H1 (cell line): Measurements from ENCODE around the gene ARHGDIB. TPM values are rescaled to one million over a fixed set of nuclear protein-coding genes. Genes with fewer than 3 reads are reported as not detected.

Experiments
- KDM1A ChIP-seq: fragments of 200-600, 300-600 bp; sonication (generic); IDR thresholded peaks from 2 replicates; pipeline ENCODE4 v1.7.1; 2016; ENCODE audit warnings: mild to moderate bottlenecking, low read length, borderline replicate concordance
- MAFK ChIP-seq: IDR thresholded peaks from 2 replicates; pipeline ENCODE4 v1.6.1; 2012; ENCODE audit warnings: low read depth, mild to moderate bottlenecking, improper control_type of control experiment, low read length
- RNF2 ChIP-seq: fragments of 200-900, 300-1000 bp; sonication (generic); IDR thresholded peaks from 2 replicates; pipeline ENCODE4 v1.7.1; 2016; ENCODE audit warnings: borderline replicate concordance, low read depth, mild to moderate bottlenecking, antibody characterized with exemption, low read length; ENCODE audit not compliant: poor library complexity, severe bottlenecking; ENCODE audit errors: missing control alignments
- RXRA ChIP-seq: IDR thresholded peaks from 2 replicates; pipeline ENCODE4 v1.6.1; 2011; ENCODE audit warnings: low read depth, mild to moderate bottlenecking, low read length, moderate library complexity; ENCODE audit not compliant: insufficient read depth
- polyA plus RNA-seq, 7 experiments: library from polyadenylated mRNA; depleted of rRNA in 3 of 7; stranded (reverse) in 5 of 7; unstranded in 2 of 7; fragments of >200 nt in 5 of 7; fragments of 200-250 nt in 2 of 7; gene quantifications; 1 replicate in 5 of 7; 2 replicates in 1 of 7; 4 replicates in 1 of 7; pipeline versions ENCODE4 v1.2.1 to v1.2.3, GENCODE V29; 2011 to 2013; ENCODE audit warnings: missing spikeins in 2 of 7, mixed read lengths in 2 of 7
- total RNA-seq: library from RNA; stranded (reverse); fragmentation: NEBNext Ultra II Directional; extraction: Animal tissue kit (Norgen Biotek cat#: 25700); gene quantifications from 2 replicates; pipeline ENCODE4 v1.2.1, GENCODE V29; 2021

ARHGDIB gene
- total and polyA plus RNA-seq, 2 of the 8 experiments (the other 6 are each of a cell fraction or from before 2014, with no cell fraction given), result 0.82 to 1.3 TPM

- no peak for TF ChIP-seq MAFK
- TF ChIP-seq KDM1A, result no peak
- TF ChIP-seq RXRA, result no peak
- no peak for TF ChIP-seq RNF2
Measured at GRCh38 chr12:14904854-14905253, 56.5 kb downstream of the ARHGDIB start (continued).
